GM21423 (cell line): ENCODE results near the gene PARP3.

Source experiments
- ATAC-seq: cut with Tn5 transposase; IDR thresholded peaks from one replicate; pipeline ENCODE4 v1.9.1; 2021; ENCODE audit warnings: mild to moderate bottlenecking, moderate library complexity; ENCODE audit not compliant: unreplicated experiment

PARP3 gene

GRCh38 chr3:51933471-51934138 is 8.6 kb upstream of the PARP3 start:
- ATAC-seq = no peak

- no peak for ATAC-seq
Measured at GRCh38 chr3:51934139-51934850, 7.9 kb upstream of the PARP3 start.

- ATAC-seq = no peak
Measured at GRCh38 chr3:51934991-51935885, 6.9 kb upstream of the PARP3 start.

GRCh38 chr3:51935886-51936755 is 6.0 kb upstream of the PARP3 start:
- no peak for ATAC-seq

GRCh38 chr3:51937014-51937413 is 5.1 kb upstream of the PARP3 start:
- ATAC-seq = no peak

GRCh38 chr3:51937611-51938450 is 4.3 kb upstream of the PARP3 start:
- no peak for ATAC-seq

- no peak for ATAC-seq
Measured at GRCh38 chr3:51938780-51939425, 3.3 kb upstream of the PARP3 start.

- ATAC-seq = no peak
Measured at GRCh38 chr3:51940648-51941462, 1.3 kb upstream of the PARP3 start.

- no peak for ATAC-seq
Measured at GRCh38 chr3:51941463-51941797, 733 bp upstream of the PARP3 start.

GRCh38 chr3:51942603-51943450 is 664 bp downstream of the PARP3 start:
- ATAC-seq = peak; percentile 28

GRCh38 chr3:51943451-51944391 is 1.6 kb downstream of the PARP3 start:
- ATAC-seq = no peak

GRCh38 chr3:51944451-51945021 is 2.4 kb downstream of the PARP3 start:
- no peak for ATAC-seq

GRCh38 chr3:51945031-51945840 is 3.1 kb downstream of the PARP3 start:
- ATAC-seq = no peak

GRCh38 chr3:51945926-51946705 is 4.0 kb downstream of the PARP3 start:
- ATAC-seq = no peak

GRCh38 chr3:51946796-51947195 is 4.6 kb downstream of the PARP3 start:
- ATAC-seq = no peak
